ENCODE results near the gene PLPPR1. TPM values are rescaled to one million over a fixed set of nuclear protein-coding genes. Genes with fewer than 3 reads are reported as not detected.

PLPPR1 gene
- total RNA-seq, 1 experiment from 2014 or later: 2.4 TPM

- Histone ChIP-seq H4K91ac (ENCODE audit: insufficient read length, low read depth, low read length) (no peak overlapping the region), H3K56ac (ENCODE audit: insufficient read length, low read depth, low read length) (no peak overlapping the region), H4K8ac (replicated peaks; ENCODE audit: insufficient read length, low read depth, low read length) (no peak overlapping the region), H3K27me3 (ENCODE audit: insufficient read depth, low read length) (no peaks in the 10 kb centered on the region), H2BK12ac (ENCODE audit: insufficient read length, low read depth, low read length) (no peak overlapping the region), H3K79me2 (ENCODE audit: insufficient read depth, low read length) (no peaks in the 10 kb centered on the region), H4K20me1 (ENCODE audit: control insufficient read depth, insufficient read depth, insufficient read length) (no peaks in the 10 kb centered on the region), H3K23me2 (ENCODE audit: insufficient read length, low read depth, low read length, poor library complexity, severe bottlenecking) (no peaks in the 10 kb centered on the region), H2BK20ac (ENCODE audit: low read depth, low read length, poor library complexity, severe bottlenecking) (no peak overlapping the region), H3K4me1 (ENCODE audit: insufficient read depth, low read length) (peaks cover 3% of the 10 kb centered on the region; the same call in 1 of the 2 replicates), H3T11ph (ENCODE audit: low read length) (no peak overlapping the region), H2BK15ac (ENCODE audit: low read depth, low read length) (no peak overlapping the region), H3K23ac (ENCODE audit: insufficient read length, low read depth, low read length) (no peak overlapping the region), H3K14ac (ENCODE audit: insufficient read depth, low read length) (no peak overlapping the region), H3K27ac (ENCODE audit: insufficient read length, low read depth, low read length) (no peak overlapping the region), H4K5ac (ENCODE audit: insufficient read length, low read depth, low read length) (no peak overlapping the region), H3K9me3 (ENCODE audit: control insufficient read depth, low read depth, low read length) (no peaks in the 10 kb centered on the region), H2BK120ac (ENCODE audit: low read depth, low read length, poor library complexity, severe bottlenecking) (no peak overlapping the region), H2AK5ac (ENCODE audit: insufficient read length, low read length) (no peak overlapping the region), H3K9ac (ENCODE audit: extremely low read depth, insufficient read length, low read length) (no peak overlapping the region), H2AFZ (ENCODE audit: low read length) (no peak overlapping the region), H2BK5ac (ENCODE audit: insufficient read length, low read length) (no peak overlapping the region), H3K79me1 (ENCODE audit: insufficient read depth, low read depth, low read length, poor library complexity, severe bottlenecking) (no peaks in the 10 kb centered on the region), H3K4me2 (ENCODE audit: insufficient read depth, insufficient read length, low read length) (no peak overlapping the region), H3K18ac (ENCODE audit: insufficient read length, low read depth, low read length) (no peak overlapping the region), H3K4ac (ENCODE audit: low read depth, low read length) (no peak overlapping the region)
- H3K4me3 Mint-ChIP-seq: no peak overlapping the region
- peaks cover 4 to 23% of the 10 kb centered on the region in 2 experiments for H3K4me1 Mint-ChIP-seq
- H3K9me3 Mint-ChIP-seq: no peaks in the 10 kb centered on the region
- H3K36me3 Mint-ChIP-seq (ENCODE audit: insufficient read depth in 1 of 3, low read depth in 3 of 3): no peaks in the 10 kb centered on the region
- WGBS (ENCODE audit: extremely low coverage, insufficient read length, low lambda C conversion rate): 100% methylated on average over 1 of the region's 1 CpG
- H3K27ac Mint-ChIP-seq: no peak overlapping the region
- no peak for TF ChIP-seq CTCF (conservative IDR thresholded peaks at IDR 0.05)
- H3K27me3 Mint-ChIP-seq (ENCODE audit: low read depth): no peaks in the 10 kb centered on the region
- DNase-seq: no peak
Observed at GRCh38 chr9:100992632-100993031, 35.9 kb upstream of the PLPPR1 start.
